ENCODE measurements around the gene ADAMTS3. TPM values are rescaled to one million over a fixed set of nuclear protein-coding genes. Genes with fewer than 3 reads are reported as not detected.

ADAMTS3 gene
- total RNA-seq, 1 experiment from 2014 or later = 0.39 TPM

GRCh38 chr4:72280252-72280651, 288.8 kb downstream of the ADAMTS3 start:
- CTCF ChIA-PET = no interaction called here
- POLR2A ChIA-PET = no interaction called here
- Histone ChIP-seq H3K27me3 (ENCODE audit: control insufficient read depth, insufficient read depth, low read length) (no peaks in the 10 kb centered on the region), H3K9me3 (ENCODE audit: control insufficient read depth, insufficient read depth, low read depth, low read length) (no peaks in the 10 kb centered on the region), H3K4me1 (ENCODE audit: control insufficient read depth, insufficient read depth, low read length) (no peaks in the 10 kb centered on the region), H3K36me3 (ENCODE audit: control insufficient read depth, insufficient read depth, low read length) (no peaks in the 10 kb centered on the region), H3K27ac (ENCODE audit: low read length) (no peak overlapping the region), H3K4me3 (ENCODE audit: low read depth in 2 of 2, low read length in 2 of 2) (no peak overlapping the region)
- in situ Hi-C loops (cut with HindIII; ENCODE audit: low pct_unique_long_range_greater_than_20kb, low sequenced_read_pairs) = no loop called here
- BruUV-seq (replicated peaks) = no TSS peak
- ATAC-seq (no peak), DNase-seq (ENCODE audit: low read depth, low spot score) (no peak)
- TF ChIP-seq TCF7L2 (IDR thresholded peaks at IDR 0.05; ENCODE audit: low read depth, low read length) = no peak
- TF ChIP-seq SIN3A (IDR thresholded peaks at IDR 0.05; ENCODE audit: borderline replicate concordance, insufficient read depth, low read depth, low read length) = no peak
- TF ChIP-seq POLR2AphosphoS5 (IDR thresholded peaks at IDR 0.05; ENCODE audit: low read depth, low read length) = no peak
- TF ChIP-seq CTCF (IDR thresholded peaks at IDR 0.05) = no peak
- TF ChIP-seq REST (IDR thresholded peaks at IDR 0.05; ENCODE audit: insufficient read depth in 1 of 2, low read depth in 2 of 2, low read length in 1 of 2) = no peak
- intact Hi-C loops (cut with micrococcal nuclease; ENCODE audit: unreplicated experiment) = no loop called here

- Histone ChIP-seq H3K4me3 (ENCODE audit: low read depth in 2 of 2, low read length in 2 of 2) (no peak overlapping the region), H3K4me1 (ENCODE audit: control insufficient read depth, insufficient read depth, low read length) (no peaks in the 10 kb centered on the region), H3K36me3 (ENCODE audit: control insufficient read depth, insufficient read depth, low read length) (no peaks in the 10 kb centered on the region), H3K27ac (ENCODE audit: low read length) (no peak overlapping the region), H3K9me3 (ENCODE audit: control insufficient read depth, insufficient read depth, low read depth, low read length) (no peaks in the 10 kb centered on the region), H3K27me3 (ENCODE audit: control insufficient read depth, insufficient read depth, low read length) (no peaks in the 10 kb centered on the region)
- DNase-seq (ENCODE audit: low read depth, low spot score) (no peak), ATAC-seq (no peak)
- BruUV-seq (replicated peaks) = no TSS peak
- in situ Hi-C loops (cut with HindIII; ENCODE audit: low pct_unique_long_range_greater_than_20kb, low sequenced_read_pairs) = no loop called here
- intact Hi-C loops (cut with micrococcal nuclease; ENCODE audit: unreplicated experiment) = no loop called here
- TF ChIP-seq POLR2AphosphoS5 (IDR thresholded peaks at IDR 0.05; ENCODE audit: low read depth, low read length) = no peak
- no peak for TF ChIP-seq TCF7L2 (IDR thresholded peaks at IDR 0.05; ENCODE audit: low read depth, low read length)
- no peak for TF ChIP-seq SIN3A (IDR thresholded peaks at IDR 0.05; ENCODE audit: borderline replicate concordance, insufficient read depth, low read depth, low read length)
- TF ChIP-seq REST (IDR thresholded peaks at IDR 0.05; ENCODE audit: insufficient read depth in 1 of 2, low read depth in 2 of 2, low read length in 1 of 2) = no peak
- TF ChIP-seq CTCF (IDR thresholded peaks at IDR 0.05) = no peak
- ChIA-PET POLR2A (no interaction called here), CTCF (no interaction called here)
Measured at GRCh38 chr4:72275381-72275780, 293.6 kb downstream of the ADAMTS3 start.

Data from Panc1 (cell line).